Esophagus mucosa (tissue), 1 donor: Measurements from ENCODE around the gene FGF3. TPM values are rescaled to one million over a fixed set of nuclear protein-coding genes. Genes with fewer than 3 reads are reported as not detected.

Experiments used
- ATAC-seq: fragments of 200-7000 bp; cut with Tn5 transposase; one replicate; pipeline ENCODE4 v1.9.1; 2020
- total RNA-seq: library from RNA; stranded (reverse); gene quantifications from one replicate; pipeline ENCODE4 v1.2.4, GENCODE V29; 2023
- donor health status: DM: yes; HTN: yes; CAD: no.

FGF3 gene
- total RNA-seq, 1 donor from 2014 or later = not detected

DNA sequence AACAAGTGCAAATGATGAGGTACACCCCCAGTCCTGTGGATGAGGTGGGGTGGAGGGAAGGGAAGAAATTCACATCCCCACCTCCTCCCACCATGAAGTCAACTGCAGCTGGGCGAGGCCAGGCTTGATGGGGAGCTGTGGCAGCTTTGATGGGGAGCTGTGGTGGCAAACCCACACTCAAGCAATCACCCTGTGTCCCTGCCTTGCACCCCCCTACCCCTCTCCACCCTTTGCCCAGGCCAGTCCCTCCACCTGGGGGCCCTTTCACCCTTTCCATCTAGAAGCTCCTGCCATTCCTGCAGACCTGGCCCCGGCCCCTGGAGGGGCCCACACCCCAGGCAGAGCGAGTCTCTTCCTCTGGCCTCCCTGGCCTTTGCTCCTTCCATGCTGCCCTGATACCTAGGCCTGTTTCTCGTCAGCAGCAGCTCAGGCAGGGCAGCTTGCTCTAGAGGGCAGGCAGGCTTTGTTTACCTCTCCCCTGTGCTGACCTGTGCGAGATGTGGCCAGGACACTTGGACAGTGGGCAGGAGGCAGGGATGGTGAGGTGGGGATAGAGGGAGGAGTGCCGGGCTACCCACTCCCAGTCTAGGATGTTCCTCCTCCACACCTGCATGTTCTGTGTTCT, 4.5 kb upstream of the FGF3 start:
- ATAC-seq = no peak

DNA sequence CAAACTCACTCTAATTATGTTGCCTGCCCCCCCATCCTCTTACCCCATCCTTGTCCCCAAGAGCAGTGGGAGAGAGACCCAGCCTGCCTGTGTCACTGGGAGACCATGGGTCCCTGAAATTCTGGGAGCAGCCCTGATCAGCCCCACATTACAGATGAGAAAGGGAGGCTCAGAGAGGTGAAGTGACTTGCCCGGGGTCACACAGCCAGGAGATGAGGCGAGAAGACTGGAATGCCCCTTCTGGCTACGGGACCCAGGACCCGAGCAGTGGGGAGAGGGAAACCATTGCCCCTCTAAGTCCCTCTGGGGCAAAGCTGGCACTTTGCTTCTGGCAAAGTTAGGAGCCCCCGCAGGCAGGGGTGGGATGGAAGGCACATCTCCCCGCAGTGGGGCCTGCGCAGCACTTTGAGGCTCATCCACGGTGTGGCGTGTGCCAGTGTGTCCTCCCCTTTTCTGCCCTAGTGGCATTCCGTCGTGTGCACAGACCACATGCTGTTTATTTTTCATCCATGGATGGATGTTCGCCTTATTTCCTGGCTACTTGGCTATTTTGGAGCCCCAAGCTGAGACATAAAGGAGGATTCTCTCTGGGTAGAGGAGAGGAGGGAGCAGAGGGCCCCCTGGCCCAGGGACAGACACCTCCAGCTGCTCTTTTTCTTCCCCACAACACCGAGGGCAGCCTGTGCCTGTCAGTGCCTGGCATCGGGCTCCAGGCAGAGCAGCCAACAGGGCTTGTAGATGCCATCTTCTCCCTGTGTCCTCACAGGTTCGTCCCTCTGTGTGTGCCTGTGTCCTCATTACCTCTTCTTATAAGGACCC, 3.7 kb upstream of the FGF3 start:
- no peak for ATAC-seq

GRCh38 chr11:69821511-69822040, 2.4 kb upstream of the FGF3 start:
- ATAC-seq = no peak

DNA sequence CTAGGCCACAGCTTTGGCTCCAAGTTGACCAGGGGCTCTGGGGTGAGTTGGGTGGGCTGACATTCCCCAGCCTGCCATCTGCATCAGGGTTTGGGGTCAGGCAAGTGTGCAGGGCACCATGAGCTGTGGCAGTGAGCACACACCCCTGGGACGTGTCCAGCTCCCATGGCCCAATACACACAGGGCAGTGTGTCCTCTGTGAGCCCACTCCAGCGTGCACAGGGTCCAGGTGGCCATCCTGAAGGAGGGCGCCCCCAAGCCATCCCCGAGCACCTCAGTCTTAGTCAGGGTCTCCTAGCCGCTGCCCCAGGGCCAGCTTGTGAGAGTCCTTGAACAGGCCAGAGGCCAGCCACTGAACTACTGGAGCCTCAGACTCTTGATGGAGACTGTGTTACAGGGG, 1.2 kb upstream of the FGF3 start:
- no peak for ATAC-seq

DNA sequence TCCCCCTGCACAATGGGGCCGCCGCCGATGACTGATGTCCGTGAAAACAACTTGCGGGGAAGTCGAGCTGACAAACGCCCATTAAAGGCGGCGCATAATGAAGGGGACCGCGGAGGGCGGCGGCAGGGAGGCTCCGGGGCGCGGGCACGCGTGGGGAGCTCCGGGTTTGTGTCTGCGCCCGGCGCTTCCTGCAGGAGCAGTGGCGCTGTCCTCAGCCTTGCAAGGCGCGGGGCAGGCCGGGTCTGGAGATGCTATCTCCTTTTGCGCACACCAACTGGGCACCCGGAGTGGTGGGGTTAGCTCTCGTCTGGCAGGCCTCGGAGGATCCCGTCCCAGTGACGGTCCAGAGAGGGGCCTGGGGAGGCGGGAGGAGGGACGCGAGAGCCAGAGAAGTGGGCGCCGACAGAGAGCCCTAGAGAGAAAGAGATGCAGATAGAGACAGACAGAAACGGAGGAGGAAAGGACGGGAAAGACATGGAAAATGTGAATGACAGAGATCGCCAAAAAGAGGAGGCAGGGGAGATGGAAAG, 390 bp upstream of the FGF3 start:
- ATAC-seq = no peak

DNA sequence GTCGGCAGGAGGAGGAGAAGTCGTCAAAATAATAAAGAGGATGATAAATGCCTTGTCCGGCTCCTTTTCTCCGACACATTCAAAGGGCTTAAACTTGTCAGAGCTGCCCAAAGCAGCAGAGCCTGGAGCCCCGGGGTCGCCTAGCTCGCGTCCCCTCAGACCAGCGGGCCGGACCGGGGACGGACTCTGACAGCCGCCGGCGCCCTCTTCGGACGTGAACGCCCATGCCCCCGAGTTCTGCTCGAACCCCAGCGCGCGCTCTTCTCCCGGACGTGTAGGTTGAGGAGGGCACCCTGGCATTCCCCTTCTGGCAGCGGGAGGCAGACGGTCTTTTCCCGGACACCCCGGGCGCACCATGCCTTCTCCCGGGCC, 999 bp downstream of the FGF3 start:
- no peak for ATAC-seq

DNA sequence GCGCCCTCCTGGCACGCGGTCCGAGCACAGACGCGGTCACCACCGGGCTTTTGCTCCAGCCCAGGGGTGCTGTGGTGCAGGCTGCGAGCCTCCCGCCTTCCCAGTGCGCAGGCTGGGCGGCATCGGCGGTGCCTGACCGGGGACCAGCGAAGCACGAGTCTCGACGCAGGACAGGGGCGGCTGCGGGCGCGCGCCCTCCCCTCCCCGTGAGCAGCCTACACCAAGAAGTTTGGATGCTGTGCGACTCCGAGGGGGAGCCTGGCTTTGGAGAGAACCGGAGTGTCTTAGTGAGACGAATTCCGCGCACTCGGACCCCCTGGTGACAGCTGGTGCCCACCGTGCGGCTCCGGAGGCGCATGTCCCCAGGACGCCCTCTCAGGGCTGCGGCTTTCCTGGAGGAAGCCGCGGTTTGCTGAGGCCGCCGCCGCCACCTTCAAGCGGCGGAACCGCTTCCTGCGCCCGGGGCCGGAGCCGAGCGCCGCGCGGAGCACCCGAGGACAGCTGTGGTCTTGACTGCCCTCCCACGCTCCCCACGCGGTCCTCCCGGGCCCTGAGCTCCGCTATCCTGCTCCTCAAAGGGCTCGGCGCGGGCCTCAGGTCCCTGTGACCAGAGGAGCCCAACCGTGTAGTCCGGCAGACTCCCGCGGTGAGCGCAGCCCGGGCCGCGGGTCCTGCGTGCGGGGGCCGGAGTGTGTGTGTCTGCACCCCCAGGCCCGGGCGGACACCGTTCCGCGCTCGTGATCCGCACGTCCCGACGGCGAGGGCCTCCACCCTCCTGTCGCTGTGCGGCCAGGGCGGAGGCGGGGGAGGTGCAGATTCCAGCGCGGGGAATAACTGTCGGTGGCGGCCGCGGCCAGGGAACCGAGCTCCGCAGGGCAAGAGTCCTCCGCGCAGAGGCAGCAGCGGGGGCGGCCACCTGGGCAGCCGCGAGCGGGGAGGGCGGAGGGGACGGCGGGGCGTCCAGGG, 1.7 kb downstream of the FGF3 start:
- no peak for ATAC-seq

GRCh38 chr11:69816671-69817070, 2.5 kb downstream of the FGF3 start:
- no peak for ATAC-seq

GRCh38 chr11:69815973-69816372, 3.2 kb downstream of the FGF3 start:
- ATAC-seq = no peak

DNA sequence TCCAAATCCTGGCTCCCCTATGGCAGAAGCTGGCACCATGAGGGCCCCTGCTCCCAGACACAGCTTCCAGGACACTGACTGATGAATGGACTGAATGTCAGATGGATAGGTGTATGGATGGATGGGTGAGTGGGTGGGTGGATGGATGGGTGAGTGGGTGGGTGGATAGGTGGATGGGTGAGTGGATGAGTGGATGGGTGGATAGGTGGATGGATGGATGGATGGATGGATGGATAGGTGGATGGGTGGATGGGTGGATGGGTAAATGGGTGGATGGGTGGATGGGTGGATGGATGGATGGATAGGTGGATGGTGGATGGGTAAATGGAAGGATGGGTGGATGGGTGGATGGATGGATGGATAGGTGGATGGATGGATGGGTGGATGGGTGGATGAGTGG, 4.3 kb downstream of the FGF3 start:
- ATAC-seq = no peak

GRCh38 chr11:69814411-69814810, 4.8 kb downstream of the FGF3 start:
- no peak for ATAC-seq

GRCh38 chr11:69813839-69814238, 5.4 kb downstream of the FGF3 start:
- no peak for ATAC-seq

- ATAC-seq = no peak
These were observed 6.3 kb downstream of the FGF3 start for GRCh38 chr11:69812946-69813345.

- ATAC-seq = no peak
These were observed 7.0 kb downstream of the FGF3 start for GRCh38 chr11:69812256-69812655.

DNA sequence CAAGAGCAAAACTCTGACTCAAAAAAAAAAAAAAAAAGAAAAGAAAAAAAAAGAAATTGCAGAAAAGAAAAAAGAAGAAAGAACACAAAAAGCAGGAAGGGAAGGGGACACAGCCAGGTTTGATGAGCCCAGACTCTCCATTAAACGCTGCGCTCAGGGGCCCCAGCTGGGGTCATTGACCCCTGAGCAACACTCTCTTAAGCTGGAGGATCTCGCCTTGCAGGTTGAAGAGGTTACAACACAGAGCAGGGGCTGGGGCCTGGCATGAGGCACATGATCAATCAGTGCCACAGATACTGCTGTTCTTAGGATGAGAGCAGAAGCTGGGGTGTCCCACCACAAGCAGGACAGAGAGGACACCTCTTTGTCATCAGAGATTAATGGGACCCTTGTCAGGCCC, 7.8 kb downstream of the FGF3 start:
- no peak for ATAC-seq

DNA sequence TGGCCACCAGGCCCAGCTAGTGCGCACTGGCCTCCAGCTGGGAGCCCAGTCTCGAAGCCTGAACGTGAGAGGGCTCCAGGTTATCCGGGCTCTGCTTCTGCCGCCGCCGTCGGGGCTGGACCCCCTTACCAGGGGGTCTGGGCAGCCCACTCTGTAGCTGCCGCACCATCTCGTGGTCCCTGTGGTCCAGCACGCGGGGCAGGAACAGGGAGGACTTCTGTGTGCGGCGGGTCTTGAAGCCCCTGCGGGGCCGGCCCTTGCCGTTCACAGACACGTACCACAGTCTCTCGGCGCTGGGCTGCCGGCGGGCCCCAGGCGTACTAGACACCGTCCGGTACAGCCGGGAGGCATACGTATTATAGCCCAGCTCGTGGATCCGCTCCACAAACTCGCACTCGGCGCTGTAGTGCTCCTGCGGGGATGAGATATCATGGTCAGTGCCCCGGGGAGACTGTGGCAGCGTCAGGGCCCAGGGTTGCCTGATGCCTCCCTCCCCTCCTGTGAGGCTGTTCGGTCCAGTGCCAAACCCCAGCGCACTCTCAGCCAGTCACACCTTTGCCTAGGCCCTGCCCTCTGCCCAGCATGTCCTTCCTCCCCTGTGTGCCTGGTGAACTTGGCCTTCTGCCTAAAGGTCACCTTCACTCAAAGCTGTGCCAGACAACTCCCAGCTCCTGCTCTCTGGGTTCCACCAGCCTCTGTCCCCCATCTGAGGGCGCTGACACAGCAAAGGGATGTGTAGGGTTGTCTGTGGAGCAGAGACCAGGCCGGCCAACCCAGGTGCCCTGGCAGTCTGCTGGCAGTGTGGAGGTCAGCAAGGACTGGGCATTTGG, 8.7 kb downstream of the FGF3 start:
- ATAC-seq = no peak

GRCh38 chr11:69808667-69809086, 10.5 kb downstream of the FGF3 start:
- no peak for ATAC-seq

GRCh38 chr11:69807106-69807815, 12.0 kb downstream of the FGF3 start:
- ATAC-seq = no peak

GRCh38 chr11:69804769-69805508, 14.3 kb downstream of the FGF3 start:
- ATAC-seq = no peak

DNA sequence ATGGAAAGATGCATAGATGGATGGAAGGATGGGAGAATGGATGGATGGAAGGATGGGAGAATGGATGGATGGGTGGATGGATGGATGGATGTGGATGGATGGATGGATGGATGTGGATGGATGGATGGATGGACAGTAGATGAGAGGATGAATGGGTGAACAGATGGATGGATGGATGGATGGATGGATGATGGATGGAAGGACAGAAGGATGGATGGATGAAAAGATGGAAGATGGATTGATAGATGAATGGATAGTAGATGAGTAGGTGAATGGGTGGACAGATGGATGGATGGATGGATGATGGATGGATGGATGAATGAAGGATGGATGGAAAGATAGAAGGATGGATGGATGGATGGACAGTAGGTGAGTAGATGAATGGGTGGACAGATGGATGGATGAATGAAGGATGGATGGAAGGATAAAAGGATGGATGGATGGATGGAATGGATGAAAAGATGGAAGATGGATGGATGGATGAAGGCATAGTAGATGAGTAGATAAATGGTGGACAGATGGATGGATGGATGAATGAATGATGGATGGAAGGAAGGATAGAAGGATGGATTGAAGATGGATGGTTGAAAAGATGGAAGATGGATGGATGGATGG, 15.5 kb downstream of the FGF3 start:
- no peak for ATAC-seq
